ENCODE results near the gene HK3.

HK3 gene

GRCh38 chr5:176881816-176882566 is 17.2 kb downstream of the HK3 start:
- Histone ChIP-seq H3K4me1 (ENCODE audit: low read length) (no peaks in the 10 kb centered on the region), H3K27me3 (replicated peaks; ENCODE audit: insufficient read depth, low read length) (peaks cover 82% of the 10 kb centered on the region), H3K9ac (ENCODE audit: low read length) (no peak overlapping the region), H4K20me1 (ENCODE audit: insufficient read depth, low read length) (no peaks in the 10 kb centered on the region), H3K9me3 (replicated peaks; ENCODE audit: insufficient read depth, low read length) (no peaks in the 10 kb centered on the region), H3K36me3 (replicated peaks; ENCODE audit: insufficient read depth, low read length) (no peaks in the 10 kb centered on the region), H3F3A (ENCODE audit: insufficient read depth, low read length) (no peaks in the 10 kb centered on the region), H2AFZ (ENCODE audit: low read length) (no peak overlapping the region), H3K4me3 (ENCODE audit: low read length) (no peak overlapping the region), H3K9me2 (replicated peaks; ENCODE audit: insufficient read depth, low read length) (no peaks in the 10 kb centered on the region), H3K79me2 (ENCODE audit: low read length) (no peaks in the 10 kb centered on the region), H3K27ac (ENCODE audit: low read length) (no peak overlapping the region), H3K4me2 (ENCODE audit: low read depth, low read length) (no peak overlapping the region)
- TF ChIP-seq EZH2phosphoT487 (IDR thresholded peaks at IDR 0.05; ENCODE audit: low read length) = no peak
- no peak for TF ChIP-seq EZH2 (optimal IDR thresholded peaks at IDR 0.05; ENCODE audit: low read depth, low read length)
- no peak for TF ChIP-seq CTCF (IDR thresholded peaks at IDR 0.05; ENCODE audit: low read length)
- no peak for DNase-seq

GRCh38 chr5:176881021-176881749 is 18.0 kb downstream of the HK3 start:
- Histone ChIP-seq H3K79me2 (ENCODE audit: low read length) (no peaks in the 10 kb centered on the region), H3K4me1 (ENCODE audit: low read length) (no peaks in the 10 kb centered on the region), H3K36me3 (replicated peaks; ENCODE audit: insufficient read depth, low read length) (no peaks in the 10 kb centered on the region), H3K4me2 (ENCODE audit: low read depth, low read length) (no peak overlapping the region), H3K9me3 (replicated peaks; ENCODE audit: insufficient read depth, low read length) (no peaks in the 10 kb centered on the region), H3K9ac (ENCODE audit: low read length) (no peak overlapping the region), H4K20me1 (ENCODE audit: insufficient read depth, low read length) (no peaks in the 10 kb centered on the region), H3K4me3 (ENCODE audit: low read length) (no peak overlapping the region), H3K27me3 (replicated peaks; ENCODE audit: insufficient read depth, low read length) (peaks cover 90% of the 10 kb centered on the region), H3F3A (ENCODE audit: insufficient read depth, low read length) (no peaks in the 10 kb centered on the region), H3K27ac (ENCODE audit: low read length) (no peak overlapping the region), H2AFZ (ENCODE audit: low read length) (no peak overlapping the region), H3K9me2 (replicated peaks; ENCODE audit: insufficient read depth, low read length) (no peaks in the 10 kb centered on the region)
- DNase-seq = no peak
- TF ChIP-seq EZH2phosphoT487 (IDR thresholded peaks at IDR 0.05; ENCODE audit: low read length) (no peak), EZH2 (optimal IDR thresholded peaks at IDR 0.05; ENCODE audit: low read depth, low read length) (no peak), CTCF (IDR thresholded peaks at IDR 0.05; ENCODE audit: low read length) (no peak)

- Histone ChIP-seq H2AFZ (ENCODE audit: low read length) (no peak overlapping the region), H3K9ac (ENCODE audit: low read length) (no peak overlapping the region), H3K27me3 (replicated peaks; ENCODE audit: insufficient read depth, low read length) (peaks cover 97% of the 10 kb centered on the region), H3K4me2 (ENCODE audit: low read depth, low read length) (no peak overlapping the region), H3K79me2 (ENCODE audit: low read length) (no peaks in the 10 kb centered on the region), H3K4me3 (ENCODE audit: low read length) (no peak overlapping the region), H3K9me3 (replicated peaks; ENCODE audit: insufficient read depth, low read length) (no peaks in the 10 kb centered on the region), H3F3A (ENCODE audit: insufficient read depth, low read length) (no peaks in the 10 kb centered on the region), H4K20me1 (ENCODE audit: insufficient read depth, low read length) (no peaks in the 10 kb centered on the region), H3K36me3 (replicated peaks; ENCODE audit: insufficient read depth, low read length) (no peaks in the 10 kb centered on the region), H3K27ac (ENCODE audit: low read length) (no peak overlapping the region), H3K4me1 (ENCODE audit: low read length) (no peaks in the 10 kb centered on the region), H3K9me2 (replicated peaks; ENCODE audit: insufficient read depth, low read length) (no peaks in the 10 kb centered on the region)
- TF ChIP-seq CTCF (IDR thresholded peaks at IDR 0.05; ENCODE audit: low read length) = no peak
- TF ChIP-seq EZH2 (optimal IDR thresholded peaks at IDR 0.05; ENCODE audit: low read depth, low read length) = no peak
- no peak for TF ChIP-seq EZH2phosphoT487 (IDR thresholded peaks at IDR 0.05; ENCODE audit: low read length)
- DNase-seq = no peak
Measured at GRCh38 chr5:176880366-176881020, 18.7 kb downstream of the HK3 start.

Data from MM.1S (cell line).